Measurements from ENCODE around the gene SRGAP3.

- TF ChIP-seq EZH2 (IDR thresholded peaks at IDR 0.05; ENCODE audit: insufficient read depth, poor library complexity, severe bottlenecking), result no peak
- TF ChIP-seq EZH2phosphoT487 (IDR thresholded peaks at IDR 0.05; ENCODE audit: insufficient read depth, low read depth), result no peak
Observed at GRCh38 chr3:9147215-9147895, 102.1 kb downstream of the SRGAP3 start.
